HCT116 (cell line): Measurements from ENCODE around the gene MSRB3. TPM values are rescaled to one million over a fixed set of nuclear protein-coding genes. Genes with fewer than 3 reads are reported as not detected.
A peak's percentile ranks its signal among the peaks of the same experiment; 100 is the strongest.

Experiments used
- ATAC-seq: fragments of 200-7000 bp; cut with Tn5 transposase; 2 replicates; pipeline ENCODE4 v1.9.1; 2020; ENCODE audit warnings: mild to moderate bottlenecking, moderate library complexity
- BruUV-seq: library from RNA; stranded (reverse); fragments of 400-500 nt; replicated peaks from 2 replicates; lab custom pipeline; 2021; lab: Mats Ljungman, UMichigan
- CTCF ChIA-PET: fragments of 300-600 bp; sonication (Branson Sonifier 250); formaldehyde crosslinking; loops from one replicate; lab custom pipeline; 2021; ENCODE audit warnings: antibody characterized with exemption; lab: Charles Lee
- POLR2A ChIA-PET: fragments of 300-600, 350-600 bp; sonication (Branson Sonifier 250); formaldehyde crosslinking; loops from one replicate; lab custom pipeline; 2021; ENCODE audit warnings: antibody characterized with exemption; lab: Charles Lee
- RAD21 ChIA-PET, 2 experiments: fragments of 300-600 bp; sonication (Branson Sonifier 250); formaldehyde crosslinking; loops; one replicate each; lab custom pipeline; 2023; ENCODE audit warnings: low total read pairs in 2 of 2; ENCODE audit not compliant: uncharacterized antibody in 2 of 2, unreplicated experiment in 2 of 2, low non-redundant PET in 1 of 2; lab: Charles Lee
- DNase-seq: peaks from one replicate; pipeline ENCODE4 v3.0.0-alpha.2; 2010; ENCODE audit warnings: low read depth, low spot score
- H2AFZ ChIP-seq: fragments of 200-600 bp; shearing (Covaris generic), sonication (generic); 2 replicates; pipeline ENCODE4 v1.6.1; 2017; ENCODE audit warnings: low read depth, mixed run types, mixed read lengths, antibody characterized with exemption, low read length; ENCODE audit not compliant: poor library complexity, severe bottlenecking
- H3K27ac ChIP-seq: 2 replicates; pipeline ENCODE4 v1.5.1; 2012; ENCODE audit warnings: low read depth, low read length
- H3K27me3 ChIP-seq: fragments of 200-600 bp; sonication (generic); 2 replicates; pipeline ENCODE4 v1.6.1; 2016; ENCODE audit warnings: mixed run types, low read length, mixed read lengths; ENCODE audit not compliant: insufficient read depth
- H3K36me3 ChIP-seq, 2 experiments: fragments of 200-500 bp in 1 of 2; fragments of 200-600 bp in 1 of 2; sonication (Bioruptor generic) in 1 of 2; sonication (generic) in 1 of 2; 2 replicates each; pipeline versions ENCODE4 v1.5.1 to v1.6.1; 2014 to 2016; ENCODE audit warnings: low read length in 2 of 2, inconsistent platforms in 1 of 2, mixed read lengths in 1 of 2, mixed run types in 1 of 2; ENCODE audit not compliant: insufficient read depth in 2 of 2, control insufficient read depth in 1 of 2
- H3K4me1 ChIP-seq, 2 experiments: fragments of 200-600 bp in 1 of 2; sonication (generic) in 1 of 2; 2 replicates each; pipeline versions ENCODE4 v1.5.1 to v1.6.1; 2012 to 2017; ENCODE audit warnings: low read length in 2 of 2, inconsistent platforms in 1 of 2, mild to moderate bottlenecking in 1 of 2, mixed read lengths in 1 of 2, mixed run types in 1 of 2, moderate library complexity in 1 of 2; ENCODE audit not compliant: insufficient read depth in 2 of 2, control insufficient read depth in 1 of 2
- H3K4me2 ChIP-seq: fragments of 200-600 bp; sonication (generic); 2 replicates; pipeline ENCODE4 v1.6.1; 2017; ENCODE audit warnings: mixed run types, low read length, mixed read lengths
- H3K4me3 ChIP-seq, 2 experiments: fragments of 200-600 bp in 1 of 2; sonication (generic) in 1 of 2; replicated peaks in 1 of 2; 2 replicates each; pipeline ENCODE4 v1.5.1; 2011 to 2016; ENCODE audit warnings: low read length in 2 of 2, control low read depth in 1 of 2, low read depth in 1 of 2, mild to moderate bottlenecking in 1 of 2, mixed read lengths in 1 of 2, mixed run types in 1 of 2
- H3K79me2 ChIP-seq: fragments of 200-600 bp; sonication (generic); 2 replicates; pipeline ENCODE4 v1.6.1; 2017; ENCODE audit warnings: mild to moderate bottlenecking, mixed run types, low read length, moderate library complexity, mixed read lengths; ENCODE audit not compliant: insufficient read depth
- H3K9ac ChIP-seq: fragments of 200-600 bp; sonication (generic); 2 replicates; pipeline ENCODE4 v1.6.1; 2016; ENCODE audit warnings: low read length, mixed read lengths
- H3K9me2 ChIP-seq: fragments of 200-600 bp; sonication (generic), shearing (Covaris generic); 2 replicates; pipeline ENCODE4 v1.6.1; 2017; ENCODE audit warnings: mixed run types, mild to moderate bottlenecking, moderate library complexity; ENCODE audit not compliant: insufficient read depth
- H3K9me3 ChIP-seq, 2 experiments: fragments of 200-500 bp in 1 of 2; fragments of 200-600 bp in 1 of 2; sonication (Bioruptor generic) in 1 of 2; sonication (generic) in 1 of 2; 2 replicates each; pipeline ENCODE4 v1.6.1; 2014 to 2017; ENCODE audit warnings: low read length in 2 of 2, mixed read lengths in 2 of 2, inconsistent platforms in 1 of 2, low read depth in 1 of 2, mild to moderate bottlenecking in 1 of 2, mixed run types in 1 of 2, moderate library complexity in 1 of 2; ENCODE audit not compliant: control insufficient read depth in 1 of 2, insufficient read depth in 1 of 2
- H4K20me1 ChIP-seq: fragments of 200-600 bp; sonication (generic), shearing (Covaris generic); 2 replicates; pipeline ENCODE4 v1.6.1; 2017; ENCODE audit warnings: mixed run types, mild to moderate bottlenecking, moderate library complexity; ENCODE audit not compliant: insufficient read depth
- CBX3 ChIP-seq: IDR thresholded peaks from 2 replicates; pipeline ENCODE4 v1.6.1; 2012; ENCODE audit warnings: low read depth
- EZH2 ChIP-seq: fragments of 200-600 bp; sonication (generic); IDR thresholded peaks from 2 replicates; pipeline ENCODE4 v1.6.1; 2017; ENCODE audit warnings: antibody characterized with exemption, mixed run types
- FOSL1 ChIP-seq: IDR thresholded peaks from 2 replicates; pipeline ENCODE4 v1.6.1; 2012; ENCODE audit warnings: low read depth
- JUND ChIP-seq: IDR thresholded peaks from 2 replicates; pipeline ENCODE4 v1.6.1; 2012
- POLR2A ChIP-seq: IDR thresholded peaks from 2 replicates; pipeline ENCODE4 v1.7.0; 2011; ENCODE audit warnings: borderline replicate concordance; ENCODE audit not compliant: insufficient read depth, insufficient read length; ENCODE audit errors: extremely low read depth
- SIN3A ChIP-seq: IDR thresholded peaks from 2 replicates; pipeline ENCODE4 v1.6.1; 2012; ENCODE audit warnings: low read depth
- SP1 ChIP-seq: IDR thresholded peaks from 2 replicates; pipeline ENCODE4 v1.6.1; 2012; ENCODE audit warnings: low read depth
- TCF7L2 ChIP-seq: IDR thresholded peaks from 2 replicates; pipeline ENCODE4 v1.7.0; 2011; ENCODE audit warnings: borderline replicate concordance, inconsistent platforms; ENCODE audit not compliant: insufficient read depth, insufficient read length; ENCODE audit errors: extremely low read depth
- YY1 ChIP-seq: IDR thresholded peaks from 2 replicates; pipeline ENCODE4 v1.6.1; 2011; ENCODE audit warnings: low read length, low read depth, moderate library complexity, mild to moderate bottlenecking; ENCODE audit not compliant: insufficient replicate concordance; ENCODE audit errors: extremely low read depth
- intact Hi-C: fragments of 100-400 bp; cut with micrococcal nuclease; formaldehyde crosslinking; loops from 2 replicates; pipeline ENCODE4 v1.10.0; 2022
- total RNA-seq: library from RNA; stranded (reverse); gene quantifications from one replicate; pipeline ENCODE4 v1.2.1, GENCODE V29; 2021; ENCODE audit not compliant: unreplicated experiment

MSRB3 gene
- total RNA-seq, 1 experiment from 2014 or later, result 8.2 TPM

DNA sequence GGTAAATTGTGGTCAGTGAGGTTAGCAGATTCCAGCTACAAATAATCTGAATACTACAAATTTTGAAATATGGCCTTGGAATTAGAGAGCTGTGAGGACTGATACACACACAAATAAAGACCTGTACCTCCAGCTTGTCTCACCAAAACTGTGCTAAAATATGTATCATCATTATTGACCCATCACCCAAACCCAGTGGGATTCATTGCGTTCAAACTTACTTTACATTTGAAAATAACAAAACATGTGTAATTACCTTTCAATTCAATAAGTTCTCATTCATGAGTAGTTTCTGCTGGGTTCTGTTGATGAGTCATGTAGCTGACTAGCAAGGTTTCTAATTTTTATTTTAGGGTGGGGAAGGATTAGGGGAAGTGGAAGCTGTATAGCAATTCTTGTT is 170.9 kb downstream of the MSRB3 start:
- DNase-seq, result no peak
- H2AFZ ChIP-seq, result peak overlapping the region; percentile 20
- intact Hi-C loops, result no loop called here
- H3K4me3 ChIP-seq, result peak overlapping the region in 1 of 2 experiments; percentile 12; a peak in 2 of 4 replicates
- ChIA-PET CTCF (no interaction called here), POLR2A (interaction anchor here (0.9 to 1.6 kb wide), 5 partner anchors 8 to 69 kb away, joined by 3 to 4 read pairs (median 3); no protein-coding TSS in a partner anchor), RAD21 (no interaction called here)
- TF ChIP-seq POLR2A (no peak), SP1 (peak; percentile 66), EZH2 (no peak), JUND (peak; percentile 78), YY1 (no peak), SIN3A (no peak), CBX3 (peak; percentile 52; the same call in 1 of the 2 replicates), FOSL1 (peak; percentile 78)
- H3K36me3 ChIP-seq, result no peaks in the 10 kb centered on the region
- H3K4me1 ChIP-seq, result peaks cover 36 to 84% of the 10 kb centered on the region in 2 experiments
- peak overlapping the region; percentile 16 for H3K9ac ChIP-seq
- no peaks in the 10 kb centered on the region for H4K20me1 ChIP-seq
- H3K27ac ChIP-seq, result peak overlapping the region; percentile 69
- no peaks in the 10 kb centered on the region for H3K9me3 ChIP-seq
- ATAC-seq, result peak; percentile 70
- no peaks in the 10 kb centered on the region for H3K27me3 ChIP-seq
- H3K9me2 ChIP-seq, result no peaks in the 10 kb centered on the region
- no peaks in the 10 kb centered on the region for H3K79me2 ChIP-seq
- peak overlapping the region; percentile 53 for H3K4me2 ChIP-seq
- BruUV-seq, result no TSS peak

DNA sequence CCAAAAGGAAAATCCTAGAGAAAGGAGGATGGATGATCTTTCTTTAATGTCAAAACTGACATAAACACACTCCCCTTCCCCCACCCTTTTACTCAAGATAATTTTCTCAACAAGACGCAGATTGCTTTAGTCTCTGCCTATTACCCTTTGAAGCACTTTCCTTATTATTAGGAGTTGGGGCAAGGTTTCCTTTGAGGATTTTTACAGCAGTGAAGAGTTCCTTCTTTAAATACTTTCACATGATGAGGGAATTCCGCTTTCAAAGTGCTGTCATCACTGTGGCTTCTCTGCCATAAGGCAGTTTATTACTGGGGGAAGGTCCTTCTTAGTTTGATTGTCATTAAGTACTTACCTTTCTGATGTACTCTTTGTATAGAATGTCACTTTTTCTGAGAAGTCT is 172.1 kb downstream of the MSRB3 start:
- no peak for DNase-seq
- peak; percentile 90 for TF ChIP-seq TCF7L2
- no peak for TF ChIP-seq POLR2A
- TF ChIP-seq, all 23 proteins: peak for 1
- Histone ChIP-seq H2AFZ (peak overlapping the region; percentile 18), H3K36me3 (no peaks in the 10 kb centered on the region), H3K79me2 (no peaks in the 10 kb centered on the region), H3K4me2 (peak overlapping the region; percentile 53), H3K9ac (no peak overlapping the region), H3K4me3 (no peak overlapping the region), H4K20me1 (no peaks in the 10 kb centered on the region), H3K27me3 (no peaks in the 10 kb centered on the region), H3K9me2 (no peaks in the 10 kb centered on the region), H3K27ac (peak overlapping the region; percentile 69; the same call in 1 of the 2 replicates), H3K9me3 (no peaks in the 10 kb centered on the region), H3K4me1 (peaks cover 47 to 88% of the 10 kb centered on the region in 2 experiments)
- BruUV-seq, result no TSS peak
- intact Hi-C loops, result no loop called here
- POLR2A ChIA-PET, result no interaction called here
- CTCF ChIA-PET, result no interaction called here
- no peak for ATAC-seq
- RAD21 ChIA-PET, result no interaction called here
